ENCODE measurements around the gene POFUT2.

Gene POFUT2

GRCh38 chr21:45250272-45250671 lies 37.4 kb downstream of the POFUT2 start:
- no peaks in the 10 kb centered on the region for H3K27me3 ChIP-seq (ENCODE audit: insufficient read depth, insufficient read length)
- peaks cover 16% of the 10 kb centered on the region for H3K9me3 ChIP-seq (ENCODE audit: insufficient read depth, low read length)
- no peaks in the 10 kb centered on the region for H3K36me3 ChIP-seq (ENCODE audit: insufficient read depth, insufficient read length, low read length)
- no peak overlapping the region for H3K9ac ChIP-seq (ENCODE audit: insufficient read length, low read depth)
- H3K4me1 ChIP-seq (ENCODE audit: insufficient read depth, insufficient read length): peaks cover 19% of the 10 kb centered on the region
- no peak for DNase-seq (ENCODE audit: low read depth, low spot score)
- H3K4me3 ChIP-seq (ENCODE audit: insufficient read length, low read depth): no peak overlapping the region
- TF ChIP-seq ZNF274 (IDR thresholded peaks at IDR 0.05; ENCODE audit: low read depth, low read length) (no peak), SUZ12 (IDR thresholded peaks at IDR 0.05; ENCODE audit: extremely low read depth, insufficient read depth, insufficient read length) (no peak), YY1 (IDR thresholded peaks at IDR 0.05; ENCODE audit: insufficient read depth, insufficient read length) (no peak)

GRCh38 chr21:45249626-45250025 lies 38.1 kb downstream of the POFUT2 start:
- Histone ChIP-seq H3K4me3 (ENCODE audit: insufficient read length, low read depth) (no peak overlapping the region), H3K9me3 (ENCODE audit: insufficient read depth, low read length) (peaks cover 16% of the 10 kb centered on the region), H3K9ac (ENCODE audit: insufficient read length, low read depth) (no peak overlapping the region), H3K27me3 (ENCODE audit: insufficient read depth, insufficient read length) (no peaks in the 10 kb centered on the region), H3K4me1 (ENCODE audit: insufficient read depth, insufficient read length) (peaks cover 19% of the 10 kb centered on the region), H3K36me3 (ENCODE audit: insufficient read depth, insufficient read length, low read length) (no peaks in the 10 kb centered on the region)
- TF ChIP-seq ZNF274 (IDR thresholded peaks at IDR 0.05; ENCODE audit: low read depth, low read length): no peak
- no peak for TF ChIP-seq YY1 (IDR thresholded peaks at IDR 0.05; ENCODE audit: insufficient read depth, insufficient read length)
- no peak for TF ChIP-seq SUZ12 (IDR thresholded peaks at IDR 0.05; ENCODE audit: extremely low read depth, insufficient read depth, insufficient read length)
- DNase-seq (ENCODE audit: low read depth, low spot score): no peak

DNA sequence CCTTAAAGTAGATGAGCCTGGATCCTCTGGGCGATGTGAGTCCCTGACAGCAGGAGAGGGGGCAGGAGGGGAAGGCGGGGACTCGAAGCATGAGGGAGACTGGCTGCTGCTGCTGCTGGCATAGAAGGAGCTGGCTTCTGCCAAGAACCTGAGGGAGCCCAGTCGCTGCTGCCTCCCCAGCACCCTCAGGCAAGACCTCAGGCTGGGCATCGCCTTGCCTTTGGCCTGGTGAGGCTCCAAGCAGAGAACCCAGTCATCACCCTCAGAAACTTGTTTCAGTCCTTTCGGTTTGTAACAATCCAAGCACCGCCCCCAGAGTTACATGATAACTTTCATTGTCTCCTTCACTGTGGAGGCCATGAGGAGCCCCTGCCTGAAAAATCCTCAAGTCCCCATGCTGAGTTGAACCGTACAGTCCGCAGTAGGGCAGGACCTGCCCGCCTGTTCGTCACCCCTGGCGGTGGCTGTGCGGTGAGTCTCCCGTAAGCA lies 38.8 kb downstream of the POFUT2 start:
- H3K4me3 ChIP-seq (ENCODE audit: insufficient read length, low read depth): no peak overlapping the region

DNA sequence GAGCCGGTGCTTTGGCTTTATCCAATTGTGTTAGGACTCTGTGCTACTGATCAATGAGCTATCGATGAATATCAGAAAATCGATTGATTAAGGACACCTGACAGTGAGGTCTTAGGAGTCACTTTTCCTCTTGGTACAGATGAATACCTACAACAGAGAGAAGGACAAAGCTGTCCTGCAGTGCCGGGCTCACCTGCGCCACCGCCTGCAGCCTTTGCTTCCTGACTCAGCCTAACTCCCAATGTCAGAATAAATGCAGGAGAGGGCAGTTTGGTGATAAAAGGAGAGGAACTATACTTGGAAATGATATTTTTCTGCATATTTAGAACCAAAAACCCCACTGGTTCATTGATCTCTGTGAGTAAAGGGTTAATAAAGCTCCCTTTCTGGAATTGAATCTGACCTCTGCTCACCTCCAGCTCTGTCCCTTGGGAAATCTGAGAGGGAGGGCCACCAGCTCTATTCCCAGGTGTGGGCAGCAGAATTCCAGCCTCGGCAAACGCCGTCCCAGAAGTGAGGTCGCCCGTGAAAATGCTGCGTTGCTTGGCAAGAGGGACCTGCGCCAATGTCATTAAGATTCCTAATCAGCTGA lies 39.3 kb downstream of the POFUT2 start:
- H3K4me1 ChIP-seq (ENCODE audit: insufficient read depth, insufficient read length): peaks cover 14% of the 10 kb centered on the region
- no peak for DNase-seq (ENCODE audit: low read depth, low spot score)
- no peaks in the 10 kb centered on the region for H3K27me3 ChIP-seq (ENCODE audit: insufficient read depth, insufficient read length)
- H3K36me3 ChIP-seq (ENCODE audit: insufficient read depth, insufficient read length, low read length): no peaks in the 10 kb centered on the region
- H3K4me3 ChIP-seq (ENCODE audit: insufficient read length, low read depth): no peak overlapping the region
- peaks cover 24% of the 10 kb centered on the region for H3K9me3 ChIP-seq (ENCODE audit: insufficient read depth, low read length)
- H3K9ac ChIP-seq (ENCODE audit: insufficient read length, low read depth): peak overlapping the region; percentile 23
- TF ChIP-seq SUZ12 (IDR thresholded peaks at IDR 0.05; ENCODE audit: extremely low read depth, insufficient read depth, insufficient read length): no peak
- no peak for TF ChIP-seq YY1 (IDR thresholded peaks at IDR 0.05; ENCODE audit: insufficient read depth, insufficient read length)
- TF ChIP-seq ZNF274 (IDR thresholded peaks at IDR 0.05; ENCODE audit: low read depth, low read length): no peak

More for the DNA sequence above, 38.8 kb downstream of the POFUT2 start:
- peaks cover 19% of the 10 kb centered on the region for H3K9me3 ChIP-seq (ENCODE audit: insufficient read depth, low read length)
- H3K36me3 ChIP-seq (ENCODE audit: insufficient read depth, insufficient read length, low read length): no peaks in the 10 kb centered on the region
- peaks cover 17% of the 10 kb centered on the region for H3K4me1 ChIP-seq (ENCODE audit: insufficient read depth, insufficient read length)
- H3K27me3 ChIP-seq (ENCODE audit: insufficient read depth, insufficient read length): no peaks in the 10 kb centered on the region
- DNase-seq (ENCODE audit: low read depth, low spot score): no peak
- H3K9ac ChIP-seq (ENCODE audit: insufficient read length, low read depth): peak overlapping the region; percentile 23
- TF ChIP-seq SUZ12 (IDR thresholded peaks at IDR 0.05; ENCODE audit: extremely low read depth, insufficient read depth, insufficient read length) (no peak), ZNF274 (IDR thresholded peaks at IDR 0.05; ENCODE audit: low read depth, low read length) (no peak)

GRCh38 chr21:45246386-45247320 lies 41.0 kb downstream of the POFUT2 start:
- peaks cover 8% of the 10 kb centered on the region for H3K4me1 ChIP-seq (ENCODE audit: insufficient read depth, insufficient read length)
- H3K27me3 ChIP-seq (ENCODE audit: insufficient read depth, insufficient read length): no peaks in the 10 kb centered on the region
- no peak for DNase-seq (ENCODE audit: low read depth, low spot score)

DNA sequence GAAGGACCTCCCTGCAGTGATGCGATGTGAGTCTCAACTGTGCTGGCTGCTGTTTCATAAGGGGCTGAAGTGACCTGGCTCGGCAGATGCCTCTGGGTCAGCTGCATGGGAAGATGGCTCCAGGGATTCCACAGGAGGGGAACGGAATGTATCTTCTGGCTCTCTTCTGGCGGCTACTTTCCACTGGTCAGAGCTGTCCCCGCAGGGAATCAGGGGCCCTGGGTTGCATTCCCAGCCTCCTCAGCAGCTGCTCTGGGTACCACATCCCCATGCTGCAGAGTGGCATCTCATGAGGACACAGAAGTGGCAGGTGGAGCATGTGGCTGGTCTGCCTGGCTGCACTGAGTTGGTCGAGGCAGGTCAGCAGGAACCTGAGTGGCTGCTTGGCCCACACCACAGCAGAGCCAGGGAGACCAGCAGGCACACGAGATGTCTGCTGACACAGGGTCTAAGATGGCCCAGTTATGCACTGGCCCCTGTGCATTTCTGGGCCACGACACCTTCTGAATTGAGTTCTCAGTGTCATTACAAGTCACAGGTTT lies 42.8 kb downstream of the POFUT2 start:
- Histone ChIP-seq H3K4me1 (ENCODE audit: insufficient read depth, insufficient read length) (peaks cover 8% of the 10 kb centered on the region), H3K4me3 (ENCODE audit: insufficient read length, low read depth) (no peak overlapping the region), H3K9me3 (ENCODE audit: insufficient read depth, low read length) (peaks cover 12% of the 10 kb centered on the region), H3K9ac (ENCODE audit: insufficient read length, low read depth) (no peak overlapping the region), H3K27me3 (ENCODE audit: insufficient read depth, insufficient read length) (no peaks in the 10 kb centered on the region), H3K36me3 (ENCODE audit: insufficient read depth, insufficient read length, low read length) (no peaks in the 10 kb centered on the region)
- DNase-seq (ENCODE audit: low read depth, low spot score): no peak
- TF ChIP-seq SUZ12 (IDR thresholded peaks at IDR 0.05; ENCODE audit: extremely low read depth, insufficient read depth, insufficient read length): no peak
- TF ChIP-seq YY1 (IDR thresholded peaks at IDR 0.05; ENCODE audit: insufficient read depth, insufficient read length): no peak
- no peak for TF ChIP-seq ZNF274 (IDR thresholded peaks at IDR 0.05; ENCODE audit: low read depth, low read length)

More at GRCh38 chr21:45246386-45247320, 41.0 kb downstream of the POFUT2 start:
- no peak overlapping the region for H3K4me3 ChIP-seq (ENCODE audit: insufficient read length, low read depth)
- no peak for TF ChIP-seq ZNF274 (IDR thresholded peaks at IDR 0.05; ENCODE audit: low read depth, low read length)
- TF ChIP-seq SUZ12 (IDR thresholded peaks at IDR 0.05; ENCODE audit: extremely low read depth, insufficient read depth, insufficient read length): no peak
- no peak for TF ChIP-seq YY1 (IDR thresholded peaks at IDR 0.05; ENCODE audit: insufficient read depth, insufficient read length)
- H3K36me3 ChIP-seq (ENCODE audit: insufficient read depth, insufficient read length, low read length): no peaks in the 10 kb centered on the region
- H3K9ac ChIP-seq (ENCODE audit: insufficient read length, low read depth): no peak overlapping the region
- H3K9me3 ChIP-seq (ENCODE audit: insufficient read depth, low read length): peaks cover 27% of the 10 kb centered on the region

GRCh38 chr21:45243603-45244002 lies 44.1 kb downstream of the POFUT2 start:
- Histone ChIP-seq H3K9ac (ENCODE audit: insufficient read length, low read depth) (no peak overlapping the region), H3K4me1 (ENCODE audit: insufficient read depth, insufficient read length) (peaks cover 1% of the 10 kb centered on the region), H3K36me3 (ENCODE audit: insufficient read depth, insufficient read length, low read length) (no peaks in the 10 kb centered on the region), H3K27me3 (ENCODE audit: insufficient read depth, insufficient read length) (no peaks in the 10 kb centered on the region), H3K9me3 (ENCODE audit: insufficient read depth, low read length) (peaks cover 12% of the 10 kb centered on the region), H3K4me3 (ENCODE audit: insufficient read length, low read depth) (no peak overlapping the region)
- DNase-seq (ENCODE audit: low read depth, low spot score): no peak
- no peak for TF ChIP-seq SUZ12 (IDR thresholded peaks at IDR 0.05; ENCODE audit: extremely low read depth, insufficient read depth, insufficient read length)
- no peak for TF ChIP-seq ZNF274 (IDR thresholded peaks at IDR 0.05; ENCODE audit: low read depth, low read length)
- TF ChIP-seq YY1 (IDR thresholded peaks at IDR 0.05; ENCODE audit: insufficient read depth, insufficient read length): no peak
